Activated naive CD4-positive, alpha-beta T cell treated with anti-CD3 and anti-CD28 coated beads, Interleukin-2, amount 10 ng/mL, durations not matched to agents 7 days and 5 days (primary cell): ENCODE measurements around the gene SH3PXD2A.

Experiments used
- CTCF ChIA-PET: fragments of 350-600 bp; sonication (Branson Sonifier 250); formaldehyde crosslinking; loops from one replicate; lab custom pipeline; 2021; ENCODE audit warnings: antibody characterized with exemption; lab: Charles Lee
- DNase-seq: peaks from one replicate; pipeline ENCODE4 v3.0.0-alpha.2; 2020
- H3K27ac Mint-ChIP-seq: one replicate; pipeline ENCODE4 v1.8.0; 2021; ENCODE audit warnings: mild to moderate bottlenecking, moderate library complexity, mixed read lengths
- H3K27me3 Mint-ChIP-seq: one replicate; pipeline ENCODE4 v1.8.0; 2021; ENCODE audit warnings: mild to moderate bottlenecking, mixed read lengths
- H3K36me3 Mint-ChIP-seq: one replicate; pipeline ENCODE4 v1.8.0; 2021; ENCODE audit warnings: mixed read lengths
- H3K4me1 Mint-ChIP-seq: one replicate; pipeline ENCODE4 v1.8.0; 2021; ENCODE audit warnings: mixed read lengths
- H3K4me3 Mint-ChIP-seq: one replicate; pipeline ENCODE4 v1.8.0; 2021; ENCODE audit warnings: mild to moderate bottlenecking, moderate library complexity, mixed read lengths
- H3K9me3 Mint-ChIP-seq: one replicate; pipeline ENCODE4 v1.8.0; 2021; ENCODE audit warnings: mixed read lengths

The SH3PXD2A gene

GRCh38 chr10:103572347-103573204, 282.8 kb downstream of the SH3PXD2A start:
- CTCF ChIA-PET = no interaction called here
- Mint-ChIP-seq H3K4me3 (no peak overlapping the region), H3K27me3 (peaks cover 37% of the 10 kb centered on the region), H3K4me1 (no peaks in the 10 kb centered on the region), H3K36me3 (no peaks in the 10 kb centered on the region), H3K27ac (no peak overlapping the region), H3K9me3 (no peaks in the 10 kb centered on the region)
- DNase-seq = no peak

- Mint-ChIP-seq H3K4me3 (no peak overlapping the region), H3K36me3 (no peaks in the 10 kb centered on the region), H3K27ac (no peak overlapping the region), H3K9me3 (no peaks in the 10 kb centered on the region), H3K27me3 (peaks cover 34% of the 10 kb centered on the region), H3K4me1 (no peaks in the 10 kb centered on the region)
- no peak for DNase-seq
- CTCF ChIA-PET = no interaction called here
These were observed 283.8 kb downstream of the SH3PXD2A start for GRCh38 chr10:103571656-103571975.

- Mint-ChIP-seq H3K36me3 (no peaks in the 10 kb centered on the region), H3K4me1 (no peaks in the 10 kb centered on the region), H3K27me3 (peaks cover 34% of the 10 kb centered on the region), H3K4me3 (no peak overlapping the region), H3K9me3 (no peaks in the 10 kb centered on the region), H3K27ac (no peak overlapping the region)
- DNase-seq = no peak
- CTCF ChIA-PET = no interaction called here
These were observed 284.3 kb downstream of the SH3PXD2A start for GRCh38 chr10:103570844-103571655.

GRCh38 chr10:103569896-103570295, 285.5 kb downstream of the SH3PXD2A start:
- Mint-ChIP-seq H3K27me3 (peaks cover 38% of the 10 kb centered on the region), H3K27ac (no peak overlapping the region), H3K9me3 (no peaks in the 10 kb centered on the region), H3K4me3 (no peak overlapping the region), H3K36me3 (no peaks in the 10 kb centered on the region), H3K4me1 (no peaks in the 10 kb centered on the region)
- CTCF ChIA-PET = no interaction called here
- no peak for DNase-seq

- peaks cover 38% of the 10 kb centered on the region for H3K27me3 Mint-ChIP-seq
- H3K4me1 Mint-ChIP-seq = no peaks in the 10 kb centered on the region
- no peak overlapping the region for H3K4me3 Mint-ChIP-seq
- H3K36me3 Mint-ChIP-seq = no peaks in the 10 kb centered on the region
- H3K9me3 Mint-ChIP-seq = no peaks in the 10 kb centered on the region
- CTCF ChIA-PET = interaction anchor here (1.1 kb wide), 1 partner anchor 26 kb away, joined by 3 read pairs; no protein-coding TSS in a partner anchor
- no peak for DNase-seq
- H3K27ac Mint-ChIP-seq = no peak overlapping the region
These were observed 286.9 kb downstream of the SH3PXD2A start for GRCh38 chr10:103568505-103568904.

- Mint-ChIP-seq H3K4me3 (no peak overlapping the region), H3K36me3 (no peaks in the 10 kb centered on the region), H3K4me1 (no peaks in the 10 kb centered on the region), H3K27me3 (peaks cover 24% of the 10 kb centered on the region), H3K27ac (no peak overlapping the region), H3K9me3 (no peaks in the 10 kb centered on the region)
- DNase-seq = no peak
- CTCF ChIA-PET = interaction anchor here (1.1 to 1.9 kb wide), 5 partner anchors 11 to 150 kb away, joined by 3 to 7 read pairs (median 3); no protein-coding TSS in a partner anchor
These were observed 288.8 kb downstream of the SH3PXD2A start for GRCh38 chr10:103566536-103566935.

GRCh38 chr10:103564776-103565520, 290.4 kb downstream of the SH3PXD2A start:
- Mint-ChIP-seq H3K27me3 (peaks cover 33% of the 10 kb centered on the region), H3K9me3 (no peaks in the 10 kb centered on the region), H3K4me1 (no peaks in the 10 kb centered on the region), H3K27ac (no peak overlapping the region), H3K4me3 (no peak overlapping the region), H3K36me3 (no peaks in the 10 kb centered on the region)
- CTCF ChIA-PET = interaction anchor here (0.6 to 2.6 kb wide), 24 partner anchors 11 to 669 kb away, joined by 3 to 16 read pairs (median 4); no protein-coding TSS in a partner anchor
- peak; percentile 54 for DNase-seq

GRCh38 chr10:103564116-103564501, 291.3 kb downstream of the SH3PXD2A start:
- H3K27ac Mint-ChIP-seq = no peak overlapping the region
- peaks cover 31% of the 10 kb centered on the region for H3K27me3 Mint-ChIP-seq
- no peaks in the 10 kb centered on the region for H3K4me1 Mint-ChIP-seq
- no peak for DNase-seq
- H3K9me3 Mint-ChIP-seq = no peaks in the 10 kb centered on the region
- H3K4me3 Mint-ChIP-seq = no peak overlapping the region
- H3K36me3 Mint-ChIP-seq = no peaks in the 10 kb centered on the region
- CTCF ChIA-PET = interaction anchor here (0.6 to 2.6 kb wide), 17 partner anchors 10 to 668 kb away, joined by 3 to 16 read pairs (median 4); no protein-coding TSS in a partner anchor

GRCh38 chr10:103563231-103564115, 291.9 kb downstream of the SH3PXD2A start:
- H3K27me3 Mint-ChIP-seq = peaks cover 37% of the 10 kb centered on the region
- H3K9me3 Mint-ChIP-seq = no peaks in the 10 kb centered on the region
- no peaks in the 10 kb centered on the region for H3K36me3 Mint-ChIP-seq
- H3K27ac Mint-ChIP-seq = no peak overlapping the region
- CTCF ChIA-PET = interaction anchor here (0.6 to 2.6 kb wide), 12 partner anchors 9 to 230 kb away, joined by 3 to 16 read pairs (median 4); no protein-coding TSS in a partner anchor
- no peak overlapping the region for H3K4me3 Mint-ChIP-seq
- no peak for DNase-seq
- no peaks in the 10 kb centered on the region for H3K4me1 Mint-ChIP-seq

- CTCF ChIA-PET = no interaction called here
- H3K27ac Mint-ChIP-seq = no peak overlapping the region
- no peaks in the 10 kb centered on the region for H3K36me3 Mint-ChIP-seq
- H3K4me1 Mint-ChIP-seq = no peaks in the 10 kb centered on the region
- H3K9me3 Mint-ChIP-seq = no peaks in the 10 kb centered on the region
- H3K4me3 Mint-ChIP-seq = no peak overlapping the region
- H3K27me3 Mint-ChIP-seq = peaks cover 41% of the 10 kb centered on the region
- no peak for DNase-seq
These were observed 293.0 kb downstream of the SH3PXD2A start for GRCh38 chr10:103562383-103562782.

- Mint-ChIP-seq H3K4me3 (no peak overlapping the region), H3K9me3 (no peaks in the 10 kb centered on the region), H3K36me3 (no peaks in the 10 kb centered on the region), H3K4me1 (no peaks in the 10 kb centered on the region), H3K27ac (no peak overlapping the region), H3K27me3 (peaks cover 56% of the 10 kb centered on the region)
- no peak for DNase-seq
- CTCF ChIA-PET = interaction anchor here (1.1 kb wide), 1 partner anchor 14 kb away, joined by 3 read pairs; no protein-coding TSS in a partner anchor
These were observed 294.5 kb downstream of the SH3PXD2A start for GRCh38 chr10:103560886-103561285.

- peaks cover 60% of the 10 kb centered on the region for H3K27me3 Mint-ChIP-seq
These were observed 295.6 kb downstream of the SH3PXD2A start for GRCh38 chr10:103559776-103560175.

GRCh38 chr10:103558911-103559310, 296.5 kb downstream of the SH3PXD2A start:
- peaks cover 8% of the 10 kb centered on the region for H3K4me1 Mint-ChIP-seq
- CTCF ChIA-PET = no interaction called here
- H3K36me3 Mint-ChIP-seq = no peaks in the 10 kb centered on the region
- no peak overlapping the region for H3K4me3 Mint-ChIP-seq
- H3K27ac Mint-ChIP-seq = no peak overlapping the region
- no peaks in the 10 kb centered on the region for H3K9me3 Mint-ChIP-seq
- DNase-seq = no peak
- H3K27me3 Mint-ChIP-seq = peaks cover 67% of the 10 kb centered on the region

More at GRCh38 chr10:103559776-103560175, 295.6 kb downstream of the SH3PXD2A start:
- CTCF ChIA-PET = no interaction called here
- no peak for DNase-seq
- Mint-ChIP-seq H3K27ac (no peak overlapping the region), H3K4me1 (peaks cover 1% of the 10 kb centered on the region), H3K36me3 (no peaks in the 10 kb centered on the region), H3K9me3 (no peaks in the 10 kb centered on the region), H3K4me3 (no peak overlapping the region)
